ENCODE measurements around the gene RBM22. TPM values are rescaled to one million over a fixed set of nuclear protein-coding genes. Genes with fewer than 3 reads are reported as not detected.

The RBM22 gene
- total and polyA plus RNA-seq, 7 donors, result 24.6 to 34.1 (median 30.0) TPM

- Histone ChIP-seq H3K4me1 (peaks cover 0 to 21% (median 20%) of the 10 kb centered on the region in 4 donors), H3K27me3 (peaks cover 0 to 30% (median 10%) of the 10 kb centered on the region in 3 donors), H3K36me3 (no peaks in the 10 kb centered on the region), H3K9me3 (no peaks in the 10 kb centered on the region), H3K4me3 (no peak overlapping the region), H3K27ac (no peak overlapping the region)
- intact Hi-C loops (cut with DNase I), result no loop called here
- TF ChIP-seq CTCF (IDR thresholded peaks at IDR 0.05) (no peak), POLR2A (IDR thresholded peaks at IDR 0.05) (no peak)
- DNase-seq, result no peak
- WGBS, 2 donors, result 90 to 93% methylated on average over 6 of the region's 6 CpGs
Measured at GRCh38 chr5:150675069-150675468, 25.8 kb downstream of the RBM22 start.

- Histone ChIP-seq H3K4me1 (peaks cover 0 to 21% (median 20%) of the 10 kb centered on the region in 4 donors), H3K9me3 (no peaks in the 10 kb centered on the region), H3K36me3 (no peaks in the 10 kb centered on the region), H3K27ac (peak overlapping the region; percentile 5 to 45 (median 18)), H3K27me3 (peaks cover 0 to 35% (median 10%) of the 10 kb centered on the region in 3 donors), H3K4me3 (no peak overlapping the region)
- WGBS, 2 donors, result 83 to 84% methylated on average over 4 of the region's 4 CpGs
- peak; percentile 79 for DNase-seq
- TF ChIP-seq POLR2AphosphoS5 (IDR thresholded peaks at IDR 0.05) (no peak), CTCF (IDR thresholded peaks at IDR 0.05) (no peak), EP300 (IDR thresholded peaks at IDR 0.05) (no peak), POLR2A (IDR thresholded peaks at IDR 0.05) (no peak)
- intact Hi-C loops (cut with DNase I), result no loop called here
Measured at GRCh38 chr5:150674341-150674821, 26.5 kb downstream of the RBM22 start.

GRCh38 chr5:150672884-150673275 lies 28.0 kb downstream of the RBM22 start:
- TF ChIP-seq EP300 (IDR thresholded peaks at IDR 0.05), result no peak
- TF ChIP-seq POLR2A (IDR thresholded peaks at IDR 0.05), result no peak
- TF ChIP-seq CTCF (IDR thresholded peaks at IDR 0.05), result no peak
- TF ChIP-seq POLR2AphosphoS5 (IDR thresholded peaks at IDR 0.05), result no peak
- Histone ChIP-seq H3K4me1 (peaks cover 0 to 21% (median 20%) of the 10 kb centered on the region in 4 donors), H3K36me3 (no peaks in the 10 kb centered on the region), H3K9me3 (no peaks in the 10 kb centered on the region), H3K27ac (no peak overlapping the region), H3K27me3 (peaks cover 0 to 35% (median 10%) of the 10 kb centered on the region in 3 donors), H3K4me3 (peak overlapping the region in 3 of 4 donors; percentile 34 to 58 (median 56))
- intact Hi-C loops (cut with DNase I), result no loop called here
- 70 to 72% methylated on average over 7 of the region's 7 CpGs for WGBS, 2 donors
- DNase-seq, result no peak

DNA sequence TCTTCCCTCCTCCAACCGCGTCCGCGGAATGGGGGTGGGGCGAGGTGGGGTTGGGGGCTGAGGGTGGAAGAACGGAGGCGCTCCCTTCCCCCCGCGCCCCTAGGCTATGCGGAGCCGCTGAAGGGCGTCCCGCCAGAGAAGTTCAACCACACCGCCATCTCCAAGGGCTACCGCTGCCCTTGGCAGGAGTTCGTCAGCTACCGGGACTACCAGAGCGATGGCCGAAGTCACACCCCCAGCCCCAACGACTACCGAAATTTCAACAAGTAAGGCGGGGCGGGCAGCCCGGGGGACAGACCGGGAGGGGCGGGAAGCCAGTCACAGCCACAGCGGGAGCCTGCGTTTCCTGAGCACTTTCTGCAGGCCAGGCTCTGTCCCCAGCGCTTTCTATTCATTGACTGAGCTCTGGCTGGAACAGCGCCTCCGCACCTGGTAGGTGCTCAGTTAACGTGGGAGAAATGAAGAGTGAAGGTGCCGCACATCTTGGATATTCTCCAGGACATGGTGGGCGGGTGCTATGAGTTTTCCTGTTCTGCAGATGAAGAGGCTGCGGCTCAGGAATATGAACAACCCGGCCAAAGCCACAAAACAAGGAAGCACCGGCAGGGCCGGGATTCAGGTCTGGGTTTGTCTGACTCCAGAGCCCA lies 28.5 kb downstream of the RBM22 start:
- Histone ChIP-seq H3K4me1 (peaks cover 0 to 21% (median 20%) of the 10 kb centered on the region in 4 donors), H3K36me3 (no peaks in the 10 kb centered on the region), H3K9me3 (no peaks in the 10 kb centered on the region), H3K27me3 (peaks cover 0 to 35% (median 10%) of the 10 kb centered on the region in 3 donors), H3K4me3 (peak overlapping the region; percentile 25 to 58 (median 45)), H3K27ac (peak overlapping the region in 1 of 4 donors; percentile 44)
- 1 to 3% methylated on average over 38 of the region's 38 CpGs for WGBS, 2 donors
- TF ChIP-seq EP300 (IDR thresholded peaks at IDR 0.05), result no peak
- intact Hi-C loops (cut with DNase I), result no loop called here
- DNase-seq, result peak; percentile 79

- H3K4me3 ChIP-seq, result peak overlapping the region; percentile 25 to 58 (median 45)
- WGBS, 2 donors, result 3 to 7% methylated on average over 51 of the region's 51 CpGs
- intact Hi-C loops (cut with DNase I), result no loop called here
- H3K4me1 ChIP-seq, result peaks cover 0 to 21% (median 20%) of the 10 kb centered on the region in 4 donors
- TF ChIP-seq EP300 (IDR thresholded peaks at IDR 0.05) (no peak), POLR2AphosphoS5 (IDR thresholded peaks at IDR 0.05) (no peak), CTCF (IDR thresholded peaks at IDR 0.05) (no peak), POLR2A (IDR thresholded peaks at IDR 0.05) (no peak)
- no peaks in the 10 kb centered on the region for H3K36me3 ChIP-seq
- peaks cover 0 to 35% (median 10%) of the 10 kb centered on the region in 3 donors for H3K27me3 ChIP-seq
- no peaks in the 10 kb centered on the region for H3K9me3 ChIP-seq
- H3K27ac ChIP-seq, result peak overlapping the region in 1 of 4 donors; percentile 44
- DNase-seq, result no peak
Measured at GRCh38 chr5:150671509-150672236, 29.2 kb downstream of the RBM22 start.
